ENCODE results near the gene BCAS4. TPM values are rescaled to one million over a fixed set of nuclear protein-coding genes. Genes with fewer than 3 reads are reported as not detected.

The BCAS4 gene
- total RNA-seq, 4 donors from 2014 or later: 0.30 to 0.84 (median 0.51) TPM

- no peak for DNase-seq (ENCODE audit: low spot score in 2 of 2)
- H3K27me3 ChIP-seq: no peaks in the 10 kb centered on the region
- H3K9me3 ChIP-seq: no peaks in the 10 kb centered on the region
- H3K36me3 ChIP-seq: peaks cover 0 to 27% (median 0%) of the 10 kb centered on the region in 3 donors
- no peak overlapping the region for H3K4me3 ChIP-seq
- no peak overlapping the region for H3K27ac ChIP-seq
- WGBS, 2 donors: 84 to 89% methylated on average over 28 of the region's 28 CpGs
- TF ChIP-seq CTCF (IDR thresholded peaks at IDR 0.05) (no peak), EP300 (IDR thresholded peaks at IDR 0.05) (no peak), POLR2A (IDR thresholded peaks at IDR 0.05) (no peak)
- H3K4me1 ChIP-seq: no peaks in the 10 kb centered on the region
Measured at GRCh38 chr20:50874758-50875665, 80.2 kb downstream of the BCAS4 start.

DNA sequence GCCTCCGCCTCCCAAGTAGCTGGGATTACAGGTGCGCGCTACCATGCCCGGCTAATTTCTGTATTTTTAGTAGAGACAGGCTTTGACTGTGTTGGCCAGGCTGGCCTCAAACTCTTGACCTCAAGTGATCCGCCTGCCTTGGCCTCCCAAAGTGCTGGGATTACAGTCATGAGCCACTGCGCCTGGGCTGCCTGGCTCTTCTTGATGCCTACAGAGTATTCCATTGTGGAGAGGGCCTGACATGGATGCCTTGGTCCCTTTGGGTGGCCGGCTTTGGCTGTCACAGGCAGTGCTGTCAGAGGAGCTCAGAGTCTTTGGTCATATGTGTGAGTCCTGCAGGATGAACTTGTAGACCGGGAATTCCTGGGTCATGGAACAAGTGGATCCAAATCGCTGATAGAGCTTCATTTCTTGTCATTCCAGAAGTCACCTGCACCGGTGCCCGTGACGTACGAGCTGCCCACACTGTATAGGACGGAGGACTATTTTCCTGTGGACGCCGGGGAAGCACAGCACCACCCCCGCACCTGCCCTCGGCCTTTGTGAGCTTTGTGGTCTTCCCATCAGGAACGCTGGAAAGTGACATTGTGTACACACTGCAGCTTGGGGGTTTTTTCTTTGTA, 81.3 kb downstream of the BCAS4 start:
- 93 to 95% methylated on average over 19 of the region's 19 CpGs for WGBS, 2 donors
- Histone ChIP-seq H3K36me3 (peaks cover 0 to 30% (median 0%) of the 10 kb centered on the region in 3 donors), H3K27ac (no peak overlapping the region), H3K27me3 (no peaks in the 10 kb centered on the region), H3K4me3 (no peak overlapping the region), H3K9me3 (no peaks in the 10 kb centered on the region), H3K4me1 (no peaks in the 10 kb centered on the region)
- TF ChIP-seq POLR2A (IDR thresholded peaks at IDR 0.05) (no peak), CTCF (IDR thresholded peaks at IDR 0.05) (no peak), EP300 (IDR thresholded peaks at IDR 0.05) (no peak)
- no peak for DNase-seq (ENCODE audit: low spot score in 2 of 2)

DNA sequence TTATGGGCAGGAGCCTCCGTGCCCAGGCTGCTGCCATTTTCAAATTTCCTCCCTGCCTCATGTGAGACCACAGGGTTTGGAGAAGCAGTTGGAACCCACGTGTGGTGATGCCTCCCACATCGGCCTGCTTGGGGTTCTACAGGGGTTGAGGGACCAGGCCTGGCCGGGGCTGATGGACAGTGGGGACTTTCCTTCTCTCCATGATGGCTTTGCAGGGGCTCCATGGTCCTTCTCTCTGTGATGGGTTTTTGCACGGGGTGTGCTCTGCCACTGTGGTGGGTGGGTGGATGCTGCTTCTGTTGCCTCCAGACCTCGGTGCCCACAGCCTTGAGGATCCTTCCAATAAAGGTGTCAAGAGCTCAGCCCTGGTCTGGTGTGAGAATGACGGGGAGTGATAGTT, 82.0 kb downstream of the BCAS4 start:
- no peak for TF ChIP-seq POLR2A (IDR thresholded peaks at IDR 0.05)
- no peak for TF ChIP-seq CTCF (IDR thresholded peaks at IDR 0.05)
- TF ChIP-seq EP300 (IDR thresholded peaks at IDR 0.05): no peak
- H3K4me1 ChIP-seq: no peaks in the 10 kb centered on the region
- no peak for DNase-seq (ENCODE audit: low spot score in 2 of 2)
- 80 to 88% methylated on average over 5 to 7 of the region's 7 CpGs for WGBS, 2 donors
- no peaks in the 10 kb centered on the region for H3K27me3 ChIP-seq
- H3K36me3 ChIP-seq: peaks cover 0 to 30% (median 0%) of the 10 kb centered on the region in 3 donors
- H3K27ac ChIP-seq: no peak overlapping the region
- no peak overlapping the region for H3K4me3 ChIP-seq
- H3K9me3 ChIP-seq: no peaks in the 10 kb centered on the region

DNA sequence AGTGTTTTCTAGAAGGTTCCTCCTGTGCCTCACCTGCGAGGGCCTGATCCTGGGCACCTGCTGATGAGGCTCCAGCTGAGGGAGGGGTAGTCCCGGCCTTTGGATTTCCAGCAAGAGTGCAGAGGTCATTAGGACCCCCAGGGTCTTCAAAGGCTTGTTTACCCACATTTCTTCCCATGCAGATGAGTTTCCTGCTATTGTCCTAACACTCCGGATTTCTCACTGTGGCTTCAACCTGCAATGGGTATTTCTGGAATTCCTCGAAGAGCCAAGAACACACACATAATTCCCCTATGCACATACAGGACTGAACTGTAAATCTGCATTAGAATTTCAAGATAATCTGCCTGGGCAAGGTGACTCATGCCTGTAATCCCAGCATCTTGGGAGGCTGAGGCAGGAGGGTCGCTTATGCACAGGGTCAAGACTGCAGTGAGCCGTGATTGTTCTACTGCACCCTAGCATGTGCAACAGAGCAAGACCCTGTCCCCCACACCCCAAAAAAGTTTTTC, 82.4 kb downstream of the BCAS4 start:
- DNase-seq (ENCODE audit: low spot score in 2 of 2): no peak
- H3K27ac ChIP-seq: no peak overlapping the region
- no peak overlapping the region for H3K4me3 ChIP-seq
- H3K36me3 ChIP-seq: peaks cover 0 to 30% (median 0%) of the 10 kb centered on the region in 3 donors
- H3K9me3 ChIP-seq: no peaks in the 10 kb centered on the region
- H3K27me3 ChIP-seq: no peaks in the 10 kb centered on the region
- WGBS, 2 donors: 74 to 82% methylated on average over 6 of the region's 6 CpGs
- H3K4me1 ChIP-seq: no peaks in the 10 kb centered on the region
- TF ChIP-seq CTCF (IDR thresholded peaks at IDR 0.05) (no peak), POLR2A (IDR thresholded peaks at IDR 0.05) (no peak), EP300 (IDR thresholded peaks at IDR 0.05) (no peak)

Data from tibial nerve (tissue), 4 donors.